ENCODE results near the gene LIPT2.
"Not testable (repeated sequence)": the region's sequence is repeated elsewhere in the genome, so short reads cannot be mapped to it uniquely, and the experiment has no call there.

The LIPT2 gene

GRCh38 chr11:74520316-74520715, 26.8 kb upstream of the LIPT2 start:
- no peak overlapping the region for H3K4me3 Mint-ChIP-seq
- peaks cover 2% of the 10 kb centered on the region for H3K27me3 Mint-ChIP-seq
- no peaks in the 10 kb centered on the region for H3K4me1 Mint-ChIP-seq
- no peak overlapping the region for H3K27ac Mint-ChIP-seq
- no peaks in the 10 kb centered on the region for H3K36me3 Mint-ChIP-seq
- H3K9me3 Mint-ChIP-seq, result peaks cover 4% of the 10 kb centered on the region

DNA sequence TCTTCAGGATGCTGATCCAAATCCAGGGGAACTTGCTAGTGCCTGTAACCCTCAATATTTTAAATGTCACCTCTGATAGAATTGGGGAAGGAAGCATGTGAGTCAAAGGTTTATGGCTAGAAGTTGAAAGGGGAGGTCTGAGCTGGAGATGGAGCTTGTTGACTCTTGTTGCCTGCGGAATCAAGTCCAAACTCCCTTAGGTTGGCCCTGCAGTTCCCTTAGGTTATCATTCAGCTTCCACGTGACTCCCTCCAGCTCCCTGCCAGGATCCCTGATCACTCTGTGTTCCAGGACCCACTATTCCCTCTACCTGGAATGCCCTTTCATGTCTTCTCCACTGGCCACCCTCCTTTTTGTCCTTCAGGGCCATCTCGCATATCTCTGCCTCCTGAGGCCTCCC, 26.2 kb upstream of the LIPT2 start:
- Mint-ChIP-seq H3K4me1 (no peaks in the 10 kb centered on the region), H3K36me3 (no peaks in the 10 kb centered on the region), H3K27me3 (peaks cover 2% of the 10 kb centered on the region), H3K4me3 (no peak overlapping the region), H3K9me3 (peaks cover 10% of the 10 kb centered on the region), H3K27ac (no peak overlapping the region)

- not testable (repeated sequence) for H3K27ac Mint-ChIP-seq, H3K27me3 Mint-ChIP-seq, H3K4me1 Mint-ChIP-seq, H3K4me3 Mint-ChIP-seq, H3K36me3 Mint-ChIP-seq
- H3K9me3 Mint-ChIP-seq, result peaks cover 16% of the 10 kb centered on the region
Measured at GRCh38 chr11:74517592-74517991, 24.1 kb upstream of the LIPT2 start.

GRCh38 chr11:74507582-74507981, 14.1 kb upstream of the LIPT2 start:
- peaks cover 8% of the 10 kb centered on the region for H3K27me3 Mint-ChIP-seq
- no peak overlapping the region for H3K27ac Mint-ChIP-seq
- H3K9me3 Mint-ChIP-seq, result no peaks in the 10 kb centered on the region
- H3K4me3 Mint-ChIP-seq, result no peak overlapping the region
- H3K4me1 Mint-ChIP-seq, result no peaks in the 10 kb centered on the region
- H3K36me3 Mint-ChIP-seq, result peaks cover 2% of the 10 kb centered on the region

DNA sequence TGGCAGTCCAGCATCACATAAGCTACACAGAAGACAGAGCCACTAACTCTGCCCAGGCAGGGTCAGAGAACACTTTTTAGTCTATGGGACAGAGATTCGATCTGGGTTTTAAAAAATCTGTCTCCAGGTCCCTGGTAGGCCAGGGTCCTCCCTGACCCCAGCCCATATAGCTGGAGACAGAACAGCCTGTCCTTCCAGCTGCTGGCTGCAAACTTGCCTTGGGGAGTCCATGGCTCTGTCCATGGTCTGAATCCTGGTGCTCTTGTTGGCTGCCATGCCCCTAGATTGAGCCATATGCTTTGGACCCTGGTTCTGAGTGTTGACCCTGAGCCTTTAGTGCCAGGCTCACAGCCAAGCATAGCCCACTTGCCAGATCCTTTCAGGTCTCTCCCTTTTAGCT, 13.3 kb upstream of the LIPT2 start:
- Mint-ChIP-seq H3K27me3 (peaks cover 4% of the 10 kb centered on the region), H3K4me3 (no peak overlapping the region), H3K36me3 (peaks cover under 1% of the 10 kb centered on the region), H3K27ac (no peak overlapping the region), H3K9me3 (no peaks in the 10 kb centered on the region), H3K4me1 (no peaks in the 10 kb centered on the region)

DNA sequence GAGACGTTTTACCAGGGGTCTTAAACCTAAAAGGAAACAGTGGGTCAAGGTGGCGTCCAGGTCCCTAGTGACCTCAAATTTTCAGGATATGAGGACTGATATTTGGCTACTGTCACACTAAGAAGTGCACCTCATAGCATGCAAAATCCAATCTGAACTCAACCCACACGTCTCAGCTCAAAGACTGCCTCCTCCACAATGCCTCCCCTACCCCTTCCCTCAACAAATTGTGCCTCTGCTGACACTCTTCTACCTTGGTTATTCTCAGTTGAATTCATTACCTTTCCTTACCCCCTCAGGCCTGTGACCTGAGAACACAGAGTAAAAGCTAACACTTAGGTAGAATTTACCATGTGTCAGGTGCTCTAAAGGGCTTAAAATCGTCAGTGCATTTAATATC, 12.4 kb upstream of the LIPT2 start:
- Mint-ChIP-seq H3K27me3 (peaks cover 2% of the 10 kb centered on the region), H3K4me1 (no peaks in the 10 kb centered on the region), H3K4me3 (no peak overlapping the region), H3K36me3 (peaks cover 2% of the 10 kb centered on the region), H3K9me3 (no peaks in the 10 kb centered on the region), H3K27ac (no peak overlapping the region)

- Mint-ChIP-seq H3K9me3 (no peaks in the 10 kb centered on the region), H3K27me3 (no peaks in the 10 kb centered on the region), H3K27ac (no peak overlapping the region), H3K4me3 (no peak overlapping the region), H3K4me1 (no peaks in the 10 kb centered on the region), H3K36me3 (peaks cover 2% of the 10 kb centered on the region)
Measured at GRCh38 chr11:74504100-74504691, 10.7 kb upstream of the LIPT2 start.

- Mint-ChIP-seq H3K4me3 (no peak overlapping the region), H3K27ac (no peak overlapping the region), H3K27me3 (no peaks in the 10 kb centered on the region), H3K4me1 (peaks cover 25% of the 10 kb centered on the region), H3K9me3 (peaks cover 4% of the 10 kb centered on the region), H3K36me3 (peaks cover 7% of the 10 kb centered on the region)
Measured at GRCh38 chr11:74494916-74495315, 1.4 kb upstream of the LIPT2 start.

DNA sequence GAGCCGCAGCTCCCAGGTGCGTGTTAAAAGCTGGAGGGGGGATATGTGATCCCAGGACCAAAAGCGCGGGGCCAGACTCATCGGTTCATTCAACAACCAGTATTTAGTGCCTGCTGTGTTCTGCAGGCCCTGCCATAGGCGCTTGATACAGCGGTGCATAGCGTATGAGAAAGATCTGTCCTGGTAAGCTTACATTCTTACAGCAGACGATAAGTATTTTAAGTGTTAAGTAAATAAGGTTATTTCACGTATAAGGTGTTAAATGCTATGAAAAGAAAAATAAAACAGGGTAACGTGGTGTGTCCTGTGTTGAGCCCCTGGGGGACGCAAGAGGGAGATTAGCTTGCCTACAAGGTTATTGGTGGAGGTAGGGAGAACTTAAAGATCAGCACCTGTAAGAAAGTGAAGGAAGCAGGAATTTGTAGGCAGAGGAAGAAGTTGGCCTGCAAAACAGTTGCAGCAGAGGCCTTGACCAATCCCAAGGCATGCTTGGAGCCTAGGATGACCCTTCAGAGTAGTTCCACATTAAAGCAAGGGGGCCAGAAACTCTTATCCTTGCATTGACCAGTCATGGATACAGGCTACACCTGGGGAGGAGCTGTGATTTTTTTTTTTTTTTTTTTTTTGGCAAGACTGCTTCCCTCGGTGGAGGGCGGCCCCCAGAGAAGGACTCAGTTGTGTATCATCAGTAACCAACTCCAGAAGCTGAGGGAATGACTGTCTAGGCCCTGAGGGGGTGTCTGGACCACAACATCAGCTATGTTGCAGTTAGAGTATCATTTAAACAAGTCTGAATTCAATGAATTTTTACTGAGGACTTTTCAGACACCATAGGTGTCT, 487 bp upstream of the LIPT2 start:
- peaks cover 25% of the 10 kb centered on the region for H3K4me1 Mint-ChIP-seq
- H3K9me3 Mint-ChIP-seq, result peaks cover 4% of the 10 kb centered on the region
- peak overlapping the region; percentile 91 for H3K27ac Mint-ChIP-seq
- no peaks in the 10 kb centered on the region for H3K27me3 Mint-ChIP-seq
- H3K4me3 Mint-ChIP-seq, result peak overlapping the region; percentile 87
- peaks cover 7% of the 10 kb centered on the region for H3K36me3 Mint-ChIP-seq

GRCh38 chr11:74492084-74492483, 1.4 kb downstream of the LIPT2 start:
- H3K9me3 Mint-ChIP-seq, result peaks cover 3% of the 10 kb centered on the region
- peaks cover 25% of the 10 kb centered on the region for H3K4me1 Mint-ChIP-seq
- H3K27ac Mint-ChIP-seq, result peak overlapping the region; percentile 6
- H3K4me3 Mint-ChIP-seq, result peak overlapping the region; percentile 74
- H3K27me3 Mint-ChIP-seq, result no peaks in the 10 kb centered on the region
- H3K36me3 Mint-ChIP-seq, result peaks cover 5% of the 10 kb centered on the region

DNA sequence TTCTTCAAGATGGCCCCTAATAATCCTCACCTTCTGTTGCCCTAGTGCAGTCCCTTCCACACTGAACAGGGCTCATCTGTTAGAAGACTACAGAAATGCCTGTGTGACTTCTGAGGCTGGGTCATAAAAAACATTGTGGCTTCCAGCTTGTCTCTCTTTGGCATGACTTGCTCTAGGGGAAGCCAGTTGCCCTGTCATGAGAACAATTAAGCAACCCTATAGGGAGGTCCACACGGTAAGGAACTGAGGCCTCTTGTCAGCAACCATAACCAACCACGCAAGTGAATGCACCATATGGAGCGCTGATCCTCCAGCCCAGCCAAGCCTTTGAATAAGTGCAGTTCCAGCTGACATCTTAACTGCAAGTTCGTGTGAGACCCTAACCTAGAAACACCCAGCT, 2.6 kb downstream of the LIPT2 start:
- Mint-ChIP-seq H3K27me3 (no peaks in the 10 kb centered on the region), H3K9me3 (no peaks in the 10 kb centered on the region), H3K36me3 (no peaks in the 10 kb centered on the region), H3K4me3 (no peak overlapping the region), H3K27ac (no peak overlapping the region), H3K4me1 (peaks cover 25% of the 10 kb centered on the region)

- Mint-ChIP-seq H3K4me1 (peaks cover 13% of the 10 kb centered on the region), H3K36me3 (no peaks in the 10 kb centered on the region), H3K27ac (no peak overlapping the region)
Measured at GRCh38 chr11:74487875-74488274, 5.6 kb downstream of the LIPT2 start.

DNA sequence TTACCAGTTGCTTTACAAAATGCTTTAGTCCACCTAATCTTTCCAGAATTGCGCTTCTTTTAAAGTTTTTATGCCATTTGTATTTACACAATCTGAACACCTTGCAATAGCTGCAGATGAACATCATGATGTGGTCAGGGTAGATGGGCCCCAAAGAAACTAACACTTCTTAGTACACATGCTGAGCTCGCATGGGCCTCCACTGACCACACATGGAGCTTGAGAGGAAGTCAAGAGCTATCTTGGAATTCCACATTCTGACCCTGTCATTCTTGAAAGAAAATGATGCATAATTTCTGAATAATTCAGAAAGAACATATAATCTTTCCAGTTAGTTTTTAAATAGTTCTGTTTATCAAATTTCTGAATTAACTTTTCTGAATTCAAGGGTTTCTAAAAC, 7.7 kb downstream of the LIPT2 start:
- Mint-ChIP-seq H3K9me3 (no peaks in the 10 kb centered on the region), H3K27me3 (no peaks in the 10 kb centered on the region), H3K36me3 (no peaks in the 10 kb centered on the region), H3K27ac (no peak overlapping the region), H3K4me3 (no peak overlapping the region), H3K4me1 (peaks cover 3% of the 10 kb centered on the region)

More at GRCh38 chr11:74487875-74488274, 5.6 kb downstream of the LIPT2 start:
- H3K4me3 Mint-ChIP-seq, result no peak overlapping the region
- no peaks in the 10 kb centered on the region for H3K9me3 Mint-ChIP-seq
- H3K27me3 Mint-ChIP-seq, result no peaks in the 10 kb centered on the region

DNA sequence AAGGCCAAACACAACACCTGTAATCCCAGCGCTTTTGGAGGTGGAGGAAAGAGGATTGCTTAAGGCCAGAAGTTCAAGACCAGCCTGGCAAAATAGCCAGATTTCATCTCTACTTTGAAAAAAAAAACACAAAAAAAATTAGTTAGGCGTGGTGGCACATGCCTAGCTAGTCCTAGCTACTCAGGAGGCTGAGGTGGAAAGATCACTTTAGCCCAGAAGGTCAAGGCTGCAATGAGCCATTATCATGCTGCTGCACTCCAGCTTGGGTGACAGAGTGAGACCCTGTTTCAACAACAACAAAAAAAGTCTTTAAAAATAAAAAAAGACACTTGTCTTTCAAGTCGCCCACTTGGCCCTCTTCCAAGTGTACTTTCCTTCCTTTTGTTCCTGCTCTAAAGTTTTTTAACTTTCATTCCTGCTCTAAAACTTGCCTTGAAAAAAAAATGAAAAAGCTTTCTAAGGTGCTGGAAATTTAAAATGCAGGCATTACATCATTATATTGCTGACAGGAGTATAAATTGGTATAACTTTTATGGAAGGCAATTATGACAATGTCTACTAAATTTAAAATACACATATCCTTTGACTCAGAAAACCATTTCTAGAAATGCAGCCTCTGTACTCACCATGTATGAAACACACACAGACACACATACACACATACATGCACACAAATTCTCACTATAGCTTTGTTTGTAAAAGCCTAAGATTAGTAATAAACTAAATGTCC, 12.7 kb downstream of the LIPT2 start:
- H3K27ac Mint-ChIP-seq, result no peak overlapping the region
- H3K4me3 Mint-ChIP-seq, result no peak overlapping the region
- H3K27me3 Mint-ChIP-seq, result no peaks in the 10 kb centered on the region
- H3K4me1 Mint-ChIP-seq, result peaks cover 3% of the 10 kb centered on the region
- no peaks in the 10 kb centered on the region for H3K36me3 Mint-ChIP-seq
- H3K9me3 Mint-ChIP-seq, result no peaks in the 10 kb centered on the region

GRCh38 chr11:74479732-74480123, 13.8 kb downstream of the LIPT2 start:
- Mint-ChIP-seq H3K36me3 (no peaks in the 10 kb centered on the region), H3K9me3 (no peaks in the 10 kb centered on the region), H3K27ac (no peak overlapping the region), H3K27me3 (no peaks in the 10 kb centered on the region), H3K4me3 (no peak overlapping the region), H3K4me1 (no peaks in the 10 kb centered on the region)
